K562 (cell line): ENCODE results near the gene UNC93B1. TPM values are rescaled to one million over a fixed set of nuclear protein-coding genes. Genes with fewer than 3 reads are reported as not detected.
A peak's percentile ranks its signal among the peaks of the same experiment; 100 is the strongest.

Source experiments
- ATAC-seq: fragments of 200-7000 bp; cut with Tn5 transposase; 3 replicates; pipeline ENCODE4 v1.9.1; 2020; ENCODE audit warnings: moderate library complexity
- BruUV-seq: library from RNA; stranded (reverse); fragments of 400-500 nt; replicated peaks from 2 replicates; lab custom pipeline; 2021; lab: Mats Ljungman, UMichigan
- CTCF ChIA-PET: fragments of 300-600 bp; formaldehyde crosslinking; extraction: SDS; loops from one replicate; lab custom pipeline; 2021; ENCODE audit warnings: low intra/inter-chr PET ratio; lab: Yijun Ruan, JAX
- POLR2A ChIA-PET: fragments of 300-600, 350-650 bp; sonication (Branson Sonifier 250); formaldehyde crosslinking; extraction: SDS; loops from one replicate; lab custom pipeline; 2021; ENCODE audit warnings: antibody characterized with exemption, inconsistent platforms; lab: Yijun Ruan, JAX
- DNase-seq, 4 experiments: peaks; one replicate each; pipeline versions ENCODE4 v3.0.0 to v3.0.0-alpha.2; 2011 to 2018; ENCODE audit warnings: low spot score in 3 of 4, mixed read lengths in 3 of 4; ENCODE audit errors: extremely low read depth in 1 of 4
- FAIRE-seq: peaks from 2 replicates; lab custom pipeline; 2011; peaks lifted over from hg19 to GRCh38; lab: Jason Lieb, UNC
- H2AFZ ChIP-seq: 2 replicates; pipeline ENCODE4 v1.6.0; 2011; ENCODE audit warnings: low read depth, low read length, control low read depth, inconsistent platforms
- H3K27ac ChIP-seq: fragments of 200-600 bp; 3 replicates; pipeline ENCODE4 v1.8.0; 2011; ENCODE audit warnings: low read depth, mild to moderate bottlenecking, control low read depth, inconsistent platforms, low read length, moderate library complexity, mixed read lengths; ENCODE audit errors: extremely low read depth
- H3K27me3 ChIP-seq, 2 experiments: fragments of 300-600 bp in 1 of 2; 2 replicates in 1 of 2; 3 replicates in 1 of 2; pipeline versions ENCODE4 v1.6.0 to v1.8.0; 2011; ENCODE audit warnings: inconsistent platforms in 2 of 2, low read length in 2 of 2, mild to moderate bottlenecking in 1 of 2, mixed read lengths in 1 of 2, moderate library complexity in 1 of 2; ENCODE audit not compliant: control insufficient read depth in 2 of 2, insufficient read depth in 2 of 2
- H3K36me3 ChIP-seq: fragments of 300-600 bp; 3 replicates; pipeline ENCODE4 v1.8.0; 2011; ENCODE audit warnings: mild to moderate bottlenecking, low read length, inconsistent platforms; ENCODE audit not compliant: control insufficient read depth, insufficient read depth
- H3K4me1 ChIP-seq, 2 experiments: fragments of 200-600 bp in 1 of 2; replicated peaks in 1 of 2; 2 replicates in 1 of 2; 3 replicates in 1 of 2; pipeline versions ENCODE4 v1.5.1 to v1.8.0; 2011; ENCODE audit warnings: inconsistent platforms in 2 of 2, low read length in 2 of 2, mild to moderate bottlenecking in 1 of 2, mixed read lengths in 1 of 2, moderate library complexity in 1 of 2; ENCODE audit not compliant: control insufficient read depth in 2 of 2, insufficient read depth in 2 of 2
- H3K4me2 ChIP-seq: 2 replicates; pipeline ENCODE4 v1.6.1; 2011; ENCODE audit warnings: low read length, control low read depth, inconsistent platforms, mixed read lengths; ENCODE audit not compliant: insufficient read depth
- H3K4me3 ChIP-seq: fragments of 200-600 bp; sonication (generic), shearing (Covaris generic); 2 replicates; pipeline ENCODE4 v1.5.1; 2016; ENCODE audit warnings: control low read depth, inconsistent platforms
- H3K79me2 ChIP-seq: fragments of 200-600 bp; 3 replicates; pipeline ENCODE4 v1.8.0; 2011; ENCODE audit warnings: low read length, inconsistent platforms; ENCODE audit not compliant: control insufficient read depth, insufficient read depth
- H3K9ac ChIP-seq, 2 experiments: 2 replicates each; pipeline versions ENCODE4 v1.6.0 to v1.6.1; 2011; ENCODE audit warnings: low read depth in 2 of 2, low read length in 2 of 2, control low read depth in 1 of 2, inconsistent platforms in 1 of 2, mild to moderate bottlenecking in 1 of 2, mixed read lengths in 1 of 2; ENCODE audit not compliant: insufficient read depth in 1 of 2
- H3K9me1 ChIP-seq: one replicate; pipeline ENCODE4 v1.6.0; 2011; ENCODE audit warnings: inconsistent platforms, mild to moderate bottlenecking, low read length, moderate library complexity; ENCODE audit not compliant: control insufficient read depth, insufficient read depth
- H3K9me3 ChIP-seq: replicated peaks from 2 replicates; pipeline ENCODE4 v1.5.1; 2011; ENCODE audit warnings: low read depth, low read length, inconsistent platforms; ENCODE audit not compliant: control insufficient read depth, insufficient read depth
- H4K20me1 ChIP-seq: replicated peaks from 2 replicates; pipeline ENCODE4 v1.6.1; 2011; ENCODE audit warnings: low read length, inconsistent platforms, mixed read lengths; ENCODE audit not compliant: control insufficient read depth, insufficient read depth
- BHLHE40 ChIP-seq: IDR thresholded peaks from 2 replicates; pipeline ENCODE4 v1.6.1; 2011; ENCODE audit warnings: low read length, improper control_type of control experiment
- CBX1 ChIP-seq: sonication (generic); IDR thresholded peaks from 2 replicates; pipeline ENCODE4 v1.6.1; 2016; ENCODE audit warnings: antibody characterized with exemption, low read depth, mild to moderate bottlenecking
- CHD1 ChIP-seq: fragments of 200-600 bp; sonication (generic); IDR thresholded peaks from one replicate; pipeline ENCODE4 v1.6.1; 2012; ENCODE audit warnings: mild to moderate bottlenecking, moderate library complexity, low read length, inconsistent platforms
- DMBX1 ChIP-seq: fragments of 250-450 bp; sonication (Bioruptor Pico); IDR thresholded peaks from 2 replicates; pipeline ENCODE4 v1.8.0; 2022; ENCODE audit warnings: inconsistent platforms, mild to moderate bottlenecking, moderate library complexity, borderline replicate concordance
- FOXM1 ChIP-seq, 2 experiments: fragments of 450-650 bp in 1 of 2; sonication (generic) in 1 of 2; formaldehyde crosslinking in 1 of 2; IDR thresholded peaks; 2 replicates each; pipeline versions ENCODE4 v1.6.1 to v1.9.0; 2017 to 2022; ENCODE audit warnings: low read depth in 2 of 2, mild to moderate bottlenecking in 2 of 2, missing genetic modification reagents in 1 of 2, moderate library complexity in 1 of 2
- HDGF ChIP-seq: fragments of 450-650 bp; IDR thresholded peaks from 2 replicates; pipeline ENCODE4 v1.6.1; 2016
- NFXL1 ChIP-seq: fragments of 450-650 bp; formaldehyde crosslinking; IDR thresholded peaks from 2 replicates; pipeline ENCODE4 v1.4.0; 2021; ENCODE audit warnings: mild to moderate bottlenecking
- PCBP1 ChIP-seq: fragments of 200-400 bp; formaldehyde crosslinking; IDR thresholded peaks from 2 replicates; pipeline ENCODE4 v1.6.1; 2018; ENCODE audit warnings: mild to moderate bottlenecking, low read depth, low read length; ENCODE audit not compliant: poor library complexity, severe bottlenecking
- RAD51 ChIP-seq: fragments of 450-650 bp; IDR thresholded peaks from 2 replicates; pipeline ENCODE4 v1.7.1; 2016; ENCODE audit warnings: low read depth, mild to moderate bottlenecking, borderline replicate concordance
- RBBP5 ChIP-seq: fragments of 200-600 bp; sonication (generic); IDR thresholded peaks from 2 replicates; pipeline ENCODE4 v1.6.1; 2012; ENCODE audit warnings: borderline replicate concordance, mild to moderate bottlenecking, low read length, control low read depth, inconsistent platforms; ENCODE audit not compliant: insufficient read depth, poor library complexity, severe bottlenecking
- RFX1 ChIP-seq: fragments of 450-650 bp; IDR thresholded peaks from 2 replicates; pipeline ENCODE4 v1.6.1; 2016; ENCODE audit warnings: mild to moderate bottlenecking, moderate library complexity
- SPI1 ChIP-seq: IDR thresholded peaks from 2 replicates; pipeline ENCODE4 v1.6.1; 2011; ENCODE audit warnings: low read depth, low read length, control low read depth, borderline replicate concordance
- STAT5A ChIP-seq: IDR thresholded peaks from 2 replicates; pipeline ENCODE4 v1.6.1; 2012; ENCODE audit warnings: low read length, inconsistent platforms, borderline replicate concordance
- TCFL5 ChIP-seq: fragments of 250-450 bp; sonication (Bioruptor Pico); conservative IDR thresholded peaks from 2 replicates; pipeline ENCODE4 v1.6.1; 2021; ENCODE audit warnings: mild to moderate bottlenecking, moderate library complexity, matching md5 sums
- ZBTB7A ChIP-seq: IDR thresholded peaks from 2 replicates; pipeline ENCODE4 v1.6.1; 2011; ENCODE audit warnings: low read depth, mild to moderate bottlenecking, low read length, moderate library complexity, borderline replicate concordance; ENCODE audit not compliant: control insufficient read depth
- ZNF316 ChIP-seq: fragments of 450-650 bp; IDR thresholded peaks from 2 replicates; pipeline ENCODE4 v1.6.1; 2016
- WGBS: fragments of 100-300 bp; shearing (Covaris generic); methylation state at CpG from one replicate; pipeline ENCODE4 v1.1.6; 2016; ENCODE audit warnings: low coverage, mixed read lengths; ENCODE audit not compliant: insufficient coverage; ENCODE audit errors: missing lambda C conversion rate; 5-methylcytosine and 5-hydroxymethylcytosine counted together
- in situ Hi-C: fragments of 300-500 bp; cut with MboI; formaldehyde crosslinking; loops from 4 replicates; pipeline ENCODE4 v1.15.0; 2018; ENCODE audit warnings: inconsistent platforms, mixed read lengths
- intact Hi-C: fragments of 100-400 bp; cut with micrococcal nuclease; formaldehyde crosslinking; loops from 2 replicates; pipeline ENCODE4 v1.14.2; 2022
- polyA plus RNA-seq, 8 experiments: library from polyadenylated mRNA; depleted of rRNA in 4 of 8; stranded (reverse) in 5 of 8; unstranded in 3 of 8; fragments of >200 nt; fragmentation: Nextera tagmentation in 2 of 8; fragmentation: Illumina TruSeq in 1 of 8; extraction: Ambion mirVana in 2 of 8; extraction: Trizol in 1 of 8; gene quantifications; 2 replicates each; pipeline versions ENCODE4 v1.2.1 to v1.2.3, GENCODE V29; 2011 to 2014; ENCODE audit warnings: inconsistent platforms in 1 of 8, missing spikeins in 1 of 8
- total RNA-seq, 7 experiments: library from RNA; depleted of rRNA in 6 of 7; stranded (reverse); fragments of >200 nt in 6 of 7; fragmentation: Illumina TruSeq in 2 of 7; extraction: Trizol in 2 of 7; gene quantifications; 2 replicates each; pipeline versions ENCODE4 v1.2.1 to v1.2.3, GENCODE V29; 2011 to 2021; ENCODE audit warnings: low replicate concordance in 1 of 7
- TF ChIP-seq, protein P1 (sequence below): sonication (generic); formaldehyde crosslinking; IDR thresholded peaks from 2 replicates; pipeline ENCODE4 v1.8.0; 2022; ENCODE audit warnings: mild to moderate bottlenecking, missing genetic modification reagents
- TF ChIP-seq, protein P2 (sequence below): sonication (generic); formaldehyde crosslinking; IDR thresholded peaks from 2 replicates; pipeline ENCODE4 v1.9.0; 2022; ENCODE audit warnings: mild to moderate bottlenecking, missing genetic modification reagents
- TF ChIP-seq, protein P3 (sequence below): fragments of 250-450 bp; sonication (Bioruptor Pico); IDR thresholded peaks from 2 replicates; pipeline ENCODE4 v1.4.0; 2020; ENCODE audit warnings: mild to moderate bottlenecking, moderate library complexity

The UNC93B1 gene
- total and polyA plus RNA-seq, 9 of the 15 experiments (the other 6 are each of a cell fraction or from before 2014, with no cell fraction given) = 0.10 to 13.6 (median 6.5) TPM

DNA sequence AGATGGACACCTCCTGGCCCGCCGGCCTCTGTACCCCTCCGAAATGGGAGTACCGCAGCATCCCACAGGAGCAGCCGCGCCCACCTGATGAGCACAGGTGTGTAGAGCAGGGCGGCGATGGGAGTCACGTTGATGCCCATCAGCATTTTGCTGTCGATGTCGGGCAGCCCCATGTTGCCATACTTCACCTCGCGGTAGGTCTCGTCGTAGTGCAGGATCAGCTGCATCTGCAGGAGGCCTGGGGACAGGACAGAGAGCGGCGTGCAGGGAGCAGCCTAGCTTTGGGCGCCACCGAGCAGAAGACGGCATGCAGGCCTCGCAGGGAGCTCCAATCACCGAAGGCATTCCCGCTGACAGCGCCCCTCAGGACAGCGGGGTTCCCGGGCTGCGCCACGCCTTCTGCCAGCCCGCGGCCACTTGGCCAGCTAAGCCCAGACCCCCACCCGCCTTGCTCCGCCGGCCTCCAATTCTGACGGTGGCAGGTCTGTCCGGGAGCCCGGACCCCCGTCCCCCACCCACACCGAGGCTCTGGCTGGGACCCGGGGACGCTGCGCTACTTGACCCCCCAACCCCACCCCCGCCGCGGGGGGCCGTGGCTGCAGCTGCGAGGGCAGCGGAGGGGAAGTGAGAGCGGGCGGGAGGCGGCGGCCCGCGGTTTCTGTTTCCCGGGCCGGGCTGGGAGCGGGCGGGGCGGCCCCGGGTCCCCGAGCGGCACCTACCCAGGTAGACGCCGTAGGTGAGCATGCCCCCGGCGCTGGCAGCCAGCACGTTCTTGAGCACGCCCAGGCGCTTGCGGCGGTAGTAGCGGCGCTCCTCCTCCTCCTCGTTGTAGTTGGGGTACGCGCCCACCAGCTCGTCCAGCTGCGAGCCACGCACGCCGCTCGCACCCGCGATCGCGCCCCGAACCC lies 705 bp downstream of the UNC93B1 start:
- Histone ChIP-seq H3K4me2 (peak overlapping the region; percentile 75), H3K4me1 (peaks cover 9 to 47% of the 10 kb centered on the region in 2 experiments), H3K36me3 (0 out of 3 replicates have a peak, but pooled peaks cover 2% of the 10 kb centered on the region), H3K4me3 (peak overlapping the region; percentile 57), H3K79me2 (no peaks in the 10 kb centered on the region), H3K9me3 (no peaks in the 10 kb centered on the region), H3K27me3 (no peaks in the 10 kb centered on the region), H4K20me1 (no peaks in the 10 kb centered on the region), H2AFZ (peak overlapping the region; percentile 90), H3K27ac (peak overlapping the region; percentile 15; the same call in 1 of the 3 replicates), H3K9me1 (no peaks in the 10 kb centered on the region), H3K9ac (peak overlapping the region in 1 of 2 experiments; percentile 93; a peak in 2 of 4 replicates)
- intact Hi-C loops = no loop called here
- no TSS peak for BruUV-seq
- FAIRE-seq (no peak), DNase-seq (peak; percentile 42 to 66 (median 56)), ATAC-seq (peak; percentile 33)
- ChIA-PET CTCF (no interaction called here), POLR2A (interaction anchor here (0.6 to 1.2 kb wide), 4 partner anchors 21 to 187 kb away, joined by 3 to 4 read pairs (median 4); no protein-coding TSS in a partner anchor)
- WGBS = 58% methylated on average over 25 of the region's 86 CpGs
- in situ Hi-C loops = no loop called here
- TF ChIP-seq ZBTB7A = peak; percentile 88; the same call in 1 of the 2 replicates
- no peak for TF ChIP-seq FOXM1 (IDR thresholded peaks at IDR 0.05; ENCODE audit: low read depth)
- no peak; the same call in 1 of the 2 replicates for TF ChIP-seq FOXM1 (CRISPR knock-in tag; IDR thresholded peaks at IDR 0.05; ENCODE audit: low read depth)
- peak; percentile 6; the same call in 1 of the 2 replicates for TF ChIP-seq CBX1
- TF ChIP-seq HDGF = no peak
- no peak for TF ChIP-seq CHD1
- TF ChIP-seq, protein P1, sequence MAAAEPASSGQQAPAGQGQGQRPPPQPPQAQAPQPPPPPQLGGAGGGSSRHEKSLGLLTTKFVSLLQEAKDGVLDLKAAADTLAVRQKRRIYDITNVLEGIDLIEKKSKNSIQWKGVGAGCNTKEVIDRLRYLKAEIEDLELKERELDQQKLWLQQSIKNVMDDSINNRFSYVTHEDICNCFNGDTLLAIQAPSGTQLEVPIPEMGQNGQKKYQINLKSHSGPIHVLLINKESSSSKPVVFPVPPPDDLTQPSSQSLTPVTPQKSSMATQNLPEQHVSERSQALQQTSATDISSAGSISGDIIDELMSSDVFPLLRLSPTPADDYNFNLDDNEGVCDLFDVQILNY (CRISPR knock-in tag) = 0 out of 2 replicates have a peak, but pooled peaks have one; percentile 39
- TF ChIP-seq NFXL1 (CRISPR knock-in tag) = no peak
- no peak for TF ChIP-seq RFX1
- TF ChIP-seq RBBP5 = peak; percentile 22
- no peak for TF ChIP-seq TCFL5 (CRISPR knock-in tag)
- TF ChIP-seq, protein P2, sequence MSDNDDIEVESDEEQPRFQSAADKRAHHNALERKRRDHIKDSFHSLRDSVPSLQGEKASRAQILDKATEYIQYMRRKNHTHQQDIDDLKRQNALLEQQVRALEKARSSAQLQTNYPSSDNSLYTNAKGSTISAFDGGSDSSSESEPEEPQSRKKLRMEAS (CRISPR knock-in tag) = peak; percentile 21; the same call in 1 of the 2 replicates
- TF ChIP-seq SPI1 = peak; percentile 62; the same call in 1 of the 2 replicates
- TF ChIP-seq ZNF316 = no peak
- TF ChIP-seq RAD51 = no peak
- TF ChIP-seq, protein P3, sequence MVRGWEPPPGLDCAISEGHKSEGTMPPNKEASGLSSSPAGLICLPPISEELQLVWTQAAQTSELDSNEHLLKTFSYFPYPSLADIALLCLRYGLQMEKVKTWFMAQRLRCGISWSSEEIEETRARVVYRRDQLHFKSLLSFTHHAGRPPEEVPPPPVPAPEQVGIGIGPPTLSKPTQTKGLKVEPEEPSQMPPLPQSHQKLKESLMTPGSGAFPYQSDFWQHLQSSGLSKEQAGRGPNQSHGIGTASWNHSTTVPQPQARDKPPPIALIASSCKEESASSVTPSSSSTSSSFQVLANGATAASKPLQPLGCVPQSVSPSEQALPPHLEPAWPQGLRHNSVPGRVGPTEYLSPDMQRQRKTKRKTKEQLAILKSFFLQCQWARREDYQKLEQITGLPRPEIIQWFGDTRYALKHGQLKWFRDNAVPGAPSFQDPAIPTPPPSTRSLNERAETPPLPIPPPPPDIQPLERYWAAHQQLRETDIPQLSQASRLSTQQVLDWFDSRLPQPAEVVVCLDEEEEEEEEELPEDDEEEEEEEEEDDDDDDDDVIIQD (CRISPR knock-in tag) = no peak
- no peak for TF ChIP-seq DMBX1
- TF ChIP-seq BHLHE40 = 0 out of 2 replicates have a peak, but pooled peaks have one; percentile 4
- TF ChIP-seq PCBP1 = peak; percentile 24
- TF ChIP-seq STAT5A = no peak
